Measurements from ENCODE around the gene ZNF284.
A peak's percentile ranks its signal among the peaks of the same experiment; 100 is the strongest.

ZNF284 gene

GRCh38 chr19:44050740-44051649, 21.0 kb upstream of the ZNF284 start:
- no peak for DNase-seq (ENCODE audit: low spot score)
- TF ChIP-seq CTCF (IDR thresholded peaks at IDR 0.05; ENCODE audit: extremely low read depth, insufficient read depth, missing control alignments), result no peak
- in situ Hi-C loops (cut with MboI; ENCODE audit: low pct_unique_long_range_greater_than_20kb, low sequenced_read_pairs, unreplicated experiment), result no loop called here

GRCh38 chr19:44051650-44052402, 20.1 kb upstream of the ZNF284 start, which contains the start of gene ZNF223:
TSS of gene ZNF223 (plus strand) at chr19:44052036. CDS start at chr19:44055177, 3,141 bp downstream.
- DNase-seq (ENCODE audit: low spot score), result peak; percentile 76

GRCh38 chr19:44055870-44056269, 16.1 kb upstream of the ZNF284 start:
- no peak for TF ChIP-seq CTCF (IDR thresholded peaks at IDR 0.05; ENCODE audit: extremely low read depth, insufficient read depth, missing control alignments)
- DNase-seq (ENCODE audit: low spot score), result no peak
- in situ Hi-C loops (cut with MboI; ENCODE audit: low pct_unique_long_range_greater_than_20kb, low sequenced_read_pairs, unreplicated experiment), result no loop called here

More at GRCh38 chr19:44051650-44052402, 20.1 kb upstream of the ZNF284 start, which contains the start of gene ZNF223:
- no peak for TF ChIP-seq CTCF (IDR thresholded peaks at IDR 0.05; ENCODE audit: extremely low read depth, insufficient read depth, missing control alignments)
- in situ Hi-C loops (cut with MboI; ENCODE audit: low pct_unique_long_range_greater_than_20kb, low sequenced_read_pairs, unreplicated experiment), result no loop called here

GRCh38 chr19:44059229-44059628, 12.7 kb upstream of the ZNF284 start:
- no peak for DNase-seq (ENCODE audit: low spot score)
- in situ Hi-C loops (cut with MboI; ENCODE audit: low pct_unique_long_range_greater_than_20kb, low sequenced_read_pairs, unreplicated experiment), result no loop called here
- TF ChIP-seq CTCF (IDR thresholded peaks at IDR 0.05; ENCODE audit: extremely low read depth, insufficient read depth, missing control alignments), result no peak

- no peak for TF ChIP-seq CTCF (IDR thresholded peaks at IDR 0.05; ENCODE audit: extremely low read depth, insufficient read depth, missing control alignments)
- no peak for DNase-seq (ENCODE audit: low spot score)
- in situ Hi-C loops (cut with MboI; ENCODE audit: low pct_unique_long_range_greater_than_20kb, low sequenced_read_pairs, unreplicated experiment), result no loop called here
Observed at GRCh38 chr19:44061038-44061437, 10.9 kb upstream of the ZNF284 start.

GRCh38 chr19:44066305-44066704, 5.7 kb upstream of the ZNF284 start:
- no peak for DNase-seq (ENCODE audit: low spot score)
- TF ChIP-seq CTCF (IDR thresholded peaks at IDR 0.05; ENCODE audit: extremely low read depth, insufficient read depth, missing control alignments), result no peak
- in situ Hi-C loops (cut with MboI; ENCODE audit: low pct_unique_long_range_greater_than_20kb, low sequenced_read_pairs, unreplicated experiment), result no loop called here
